GM19468 (cell line): ENCODE data around the gene ASTN2.

Source experiments
- ATAC-seq: cut with Tn5 transposase; IDR thresholded peaks from one replicate; pipeline ENCODE4 v1.9.1; 2021; ENCODE audit warnings: mild to moderate bottlenecking, moderate library complexity, moderate number of reproducible peaks; ENCODE audit not compliant: unreplicated experiment; ENCODE audit errors: extremely low read depth

The ASTN2 gene

GRCh38 chr9:116437411-116438370 is 977.2 kb downstream of the ASTN2 start:
- ATAC-seq, result no peak

DNA sequence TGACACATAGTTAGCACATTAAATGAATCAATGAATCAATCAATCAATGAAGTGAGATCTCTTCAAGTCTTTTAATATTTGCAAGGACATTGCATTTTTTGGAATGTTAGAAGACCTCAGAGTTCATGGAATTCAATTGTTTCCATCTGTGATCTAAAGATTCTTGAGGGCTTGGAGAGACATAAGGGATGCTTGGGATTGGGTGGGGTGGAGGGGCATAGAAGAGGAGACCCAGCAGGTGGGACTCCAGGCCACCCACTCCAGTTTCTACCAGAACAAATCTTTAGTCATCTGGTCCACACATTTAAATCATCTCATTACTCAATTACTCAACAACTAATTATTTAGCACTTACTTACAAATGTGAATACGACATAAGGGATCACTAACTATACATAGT is 978.7 kb downstream of the ASTN2 start:
- no peak for ATAC-seq

GRCh38 chr9:116435706-116436105 is 979.2 kb downstream of the ASTN2 start:
- no peak for ATAC-seq

GRCh38 chr9:116434314-116434713 is 980.5 kb downstream of the ASTN2 start:
- ATAC-seq, result no peak

GRCh38 chr9:116432051-116432450 is 982.8 kb downstream of the ASTN2 start:
- ATAC-seq, result no peak

GRCh38 chr9:116430849-116431248 is 984.0 kb downstream of the ASTN2 start:
- ATAC-seq, result no peak

DNA sequence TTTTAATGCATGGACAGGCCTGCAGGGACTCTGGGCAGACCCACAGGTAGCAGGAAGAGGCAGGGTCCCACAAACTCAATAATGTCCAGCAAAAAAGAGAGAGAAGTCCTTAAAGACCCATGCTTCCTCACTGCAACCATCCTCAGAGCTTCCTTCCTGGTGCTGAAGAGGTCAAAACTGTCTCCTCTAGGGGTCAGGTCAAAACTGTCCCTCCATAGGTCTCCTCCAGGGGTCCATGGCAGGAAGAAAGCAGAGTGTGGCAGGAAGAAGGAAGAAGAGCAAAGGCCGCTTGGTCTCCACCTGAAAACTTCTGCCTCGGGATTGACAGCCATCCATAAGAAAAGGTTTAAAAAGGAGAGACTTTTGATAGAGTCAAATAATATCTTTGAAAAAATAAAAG is 989.6 kb downstream of the ASTN2 start:
- no peak for ATAC-seq

DNA sequence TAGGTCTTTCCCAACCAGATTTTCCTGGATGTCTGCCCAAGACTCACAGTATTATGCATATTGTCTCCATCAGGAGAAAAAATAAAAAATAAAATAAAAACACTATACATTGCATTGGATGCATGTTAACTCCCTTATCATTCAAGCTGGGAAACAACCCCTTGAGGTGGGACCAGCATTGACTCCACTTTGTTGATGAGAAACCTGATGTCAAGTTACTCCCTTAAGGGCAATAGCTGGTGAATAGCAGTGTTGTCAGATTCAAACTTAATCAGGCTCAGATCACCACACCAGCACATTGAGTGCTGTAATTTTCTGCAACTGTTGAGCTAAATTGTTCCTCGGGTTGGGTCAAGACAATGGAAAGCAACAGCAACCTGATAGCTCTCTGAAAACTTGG is 991.7 kb downstream of the ASTN2 start:
- no peak for ATAC-seq

DNA sequence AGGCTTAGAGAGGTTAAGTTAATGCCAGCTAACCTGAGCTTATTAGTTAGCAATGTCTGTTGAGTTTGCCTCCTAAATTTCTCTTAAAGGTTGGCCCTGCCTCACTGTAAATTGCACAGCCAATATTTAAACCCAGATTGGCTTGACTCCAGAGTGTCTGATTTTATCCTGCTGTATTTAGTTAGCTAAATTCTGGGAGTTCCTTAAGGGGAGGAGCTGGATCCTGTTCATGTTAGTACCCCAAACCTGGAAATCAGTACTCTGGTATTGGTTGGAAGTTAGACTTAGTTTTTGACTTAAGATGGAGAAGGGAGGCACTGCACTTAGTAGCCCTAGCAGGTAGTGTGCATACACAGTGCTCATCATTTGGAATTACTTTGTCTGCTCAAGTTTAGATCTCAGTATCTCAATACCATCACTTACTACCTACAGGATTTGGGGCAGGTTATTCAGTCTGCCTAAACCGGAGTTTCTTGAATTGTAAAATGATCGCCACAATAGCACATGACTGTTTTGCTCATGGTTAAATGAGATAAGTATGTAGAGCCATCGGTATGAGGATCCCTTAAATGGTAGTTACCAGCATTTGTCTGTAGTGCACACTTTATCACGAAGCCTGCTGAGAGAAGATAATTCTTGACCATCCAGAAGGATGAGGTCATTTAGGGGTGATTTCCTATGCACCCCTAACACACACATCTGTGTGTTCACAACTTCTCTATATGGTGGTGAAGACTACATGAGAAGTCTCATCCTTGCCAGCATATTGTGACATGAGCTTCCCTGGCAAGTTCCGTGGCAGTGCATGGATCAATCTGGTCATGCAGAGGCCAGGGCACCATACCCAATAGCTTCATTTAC is 992.5 kb downstream of the ASTN2 start:
- ATAC-seq, result no peak

DNA sequence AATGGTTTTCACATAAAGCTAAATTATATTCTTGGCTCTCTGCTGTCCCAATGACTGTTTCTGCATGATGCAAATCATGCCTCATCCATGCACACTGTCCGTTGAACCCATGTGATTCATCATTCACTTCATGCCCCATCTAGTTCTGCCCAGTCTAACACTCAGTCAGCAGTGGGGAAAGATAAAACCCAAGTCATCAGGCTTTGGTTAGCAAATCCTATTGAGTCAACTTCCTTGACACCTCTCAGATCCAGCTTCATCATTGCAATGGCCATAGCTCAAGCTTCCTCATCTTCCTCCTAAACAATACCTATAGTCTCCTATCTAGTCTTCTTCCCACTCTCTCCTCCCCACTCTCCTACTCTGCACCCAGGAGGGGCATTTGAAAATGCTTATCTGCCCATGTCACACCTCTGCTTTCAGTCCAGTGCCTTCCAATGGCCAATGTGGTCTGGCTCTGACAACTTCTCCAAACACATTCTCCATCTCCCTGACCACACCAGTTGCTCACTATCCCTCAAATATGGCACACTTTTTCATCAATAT is 993.8 kb downstream of the ASTN2 start:
- no peak for ATAC-seq

GRCh38 chr9:116419181-116419580 is 995.7 kb downstream of the ASTN2 start:
- no peak for ATAC-seq

DNA sequence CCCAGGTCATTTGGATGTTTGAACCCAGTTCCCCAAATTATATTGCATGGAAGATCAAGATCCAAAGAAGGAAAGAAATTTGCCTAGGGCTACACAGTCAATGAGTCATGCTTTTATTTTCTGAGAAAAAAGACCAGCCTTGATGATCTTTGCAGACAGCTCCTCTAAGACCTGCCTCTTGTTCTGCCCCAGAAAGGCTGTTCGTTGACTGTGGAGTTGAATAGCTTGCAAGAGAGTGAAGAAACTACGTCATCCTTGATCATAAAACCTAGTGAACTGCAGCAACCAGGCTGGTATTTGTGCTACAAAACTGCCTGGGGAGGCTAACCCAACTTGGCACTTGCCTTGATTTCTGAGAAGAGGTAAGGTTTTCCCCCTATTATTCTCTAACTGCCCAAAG is 997.4 kb downstream of the ASTN2 start:
- no peak for ATAC-seq

DNA sequence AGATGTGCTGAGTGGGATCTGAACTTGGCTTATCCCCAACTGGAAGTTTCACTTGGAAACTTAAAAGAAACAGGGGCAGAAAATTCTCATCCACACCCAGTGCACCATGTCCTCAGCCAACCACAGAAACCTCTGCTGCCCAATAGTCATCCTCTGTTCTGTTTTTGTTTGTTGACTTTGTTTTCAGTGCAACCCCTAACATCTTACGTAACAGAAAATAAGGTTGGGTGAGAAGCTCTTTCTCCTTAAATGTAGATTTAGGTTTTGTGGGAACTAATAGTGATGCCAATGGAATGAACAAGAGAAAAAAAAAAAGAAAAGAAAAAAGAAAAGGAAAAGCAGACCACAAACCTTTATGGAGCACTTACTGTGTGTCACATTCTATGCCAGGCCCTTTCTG is 998.4 kb downstream of the ASTN2 start:
- ATAC-seq, result no peak

- ATAC-seq, result no peak
Measured at GRCh38 chr9:116414374-116414773, 1000.5 kb downstream of the ASTN2 start.

GRCh38 chr9:116411506-116411905 is 1003.4 kb downstream of the ASTN2 start:
- no peak for ATAC-seq

GRCh38 chr9:116409638-116410037 is 1005.2 kb downstream of the ASTN2 start:
- ATAC-seq, result no peak

GRCh38 chr9:116409129-116409528 is 1005.7 kb downstream of the ASTN2 start:
- no peak for ATAC-seq

DNA sequence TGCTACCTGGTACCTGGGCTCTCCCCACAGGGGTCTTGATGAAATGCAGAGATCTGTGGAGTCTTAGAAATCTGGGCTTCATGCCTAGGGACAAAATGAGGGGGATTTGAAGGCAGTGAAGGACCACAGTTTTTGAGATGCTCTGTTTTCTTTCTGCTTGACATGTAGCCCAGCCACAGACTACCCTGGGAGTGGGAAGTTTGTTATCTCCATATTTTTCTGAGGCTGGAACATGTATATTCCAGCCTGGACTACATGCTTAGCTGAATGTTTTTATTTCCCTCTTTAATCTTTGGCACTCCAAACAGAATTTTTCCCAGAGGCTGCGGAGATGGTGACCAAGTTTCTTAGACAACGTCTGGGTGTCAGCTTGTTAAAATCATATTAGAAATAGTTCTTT is 1008.4 kb downstream of the ASTN2 start:
- ATAC-seq, result no peak

- no peak for ATAC-seq
Measured at GRCh38 chr9:116405321-116405720, 1009.5 kb downstream of the ASTN2 start.

DNA sequence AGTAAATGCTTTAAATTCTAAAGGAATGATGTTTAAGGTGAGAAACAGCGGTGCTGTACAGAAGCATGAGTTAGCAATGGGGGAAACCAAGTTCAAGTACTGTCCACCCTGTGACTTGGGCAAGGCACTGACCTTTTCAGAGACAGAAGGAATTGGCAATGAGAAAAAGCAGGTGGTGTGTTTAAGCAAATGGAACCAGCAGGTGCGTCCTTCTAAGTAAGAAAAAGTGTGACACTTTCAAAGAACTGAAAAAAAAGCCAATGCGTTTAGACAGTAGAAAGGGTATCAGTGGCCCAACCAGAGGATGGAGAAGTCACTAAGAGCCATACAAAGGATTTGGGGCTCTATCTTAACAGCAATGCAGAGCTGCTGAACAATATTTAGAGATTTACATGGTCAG is 1010.6 kb downstream of the ASTN2 start:
- no peak for ATAC-seq

DNA sequence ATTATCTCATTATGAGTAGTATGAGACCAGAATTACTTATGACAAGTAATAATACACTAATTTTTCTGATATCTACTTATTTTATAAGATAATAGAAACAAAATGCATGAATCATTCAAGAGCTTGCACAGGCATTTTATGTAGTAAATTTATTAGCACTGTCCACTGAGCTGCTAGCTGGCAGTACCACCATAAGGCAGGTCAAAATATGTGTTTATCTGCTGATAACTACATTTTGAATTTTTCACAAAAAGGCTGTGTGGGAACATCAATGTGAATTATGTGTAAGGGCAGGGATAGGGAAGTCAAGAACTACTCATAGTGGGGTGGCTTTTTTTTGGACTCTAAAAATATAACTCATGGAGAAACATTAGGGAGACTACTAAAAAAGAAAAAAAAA is 1011.7 kb downstream of the ASTN2 start:
- no peak for ATAC-seq
